ENCODE measurements around the gene BAHCC1. TPM values are rescaled to one million over a fixed set of nuclear protein-coding genes. Genes with fewer than 3 reads are reported as not detected.
A peak's percentile ranks its signal among the peaks of the same experiment; 100 is the strongest.

BAHCC1 gene
- total and polyA plus RNA-seq, 2 donors from 2014 or later, result 2.6 to 20.5 TPM

GRCh38 chr17:81416612-81417011 lies 21.4 kb downstream of the BAHCC1 start:
- TF ChIP-seq CTCF (IDR thresholded peaks at IDR 0.05; ENCODE audit: borderline replicate concordance, extremely low read depth, insufficient read depth), result no peak
- no peak overlapping the region for H3K27ac ChIP-seq (ENCODE audit: low read depth in 2 of 2, low read length in 2 of 2)
- no peak overlapping the region for H3K9ac ChIP-seq (ENCODE audit: low read length in 3 of 3)
- intact Hi-C loops (cut with DNase I), result no loop called here
- peaks cover 0 to 26% (median 6%) of the 10 kb centered on the region in 3 donors for H3K4me1 ChIP-seq (ENCODE audit: control insufficient read depth in 2 of 3, insufficient read depth in 2 of 3, low read depth in 1 of 3, low read length in 3 of 3)
- DNase-seq (no peak), FAIRE-seq (no peak)
- H3K36me3 ChIP-seq (ENCODE audit: control insufficient read depth in 2 of 3, insufficient read depth in 3 of 3, low read length in 3 of 3), result no peaks in the 10 kb centered on the region
- H3K27me3 ChIP-seq (ENCODE audit: control insufficient read depth, insufficient read depth, low read length), result no peaks in the 10 kb centered on the region
- no peak overlapping the region for H3K4me3 ChIP-seq (ENCODE audit: low read length in 3 of 3)
- H3K9me3 ChIP-seq (ENCODE audit: control insufficient read depth in 2 of 3, insufficient read depth in 1 of 3, low read length in 3 of 3), result no peaks in the 10 kb centered on the region

- Histone ChIP-seq H3K27ac (ENCODE audit: low read depth in 2 of 2, low read length in 2 of 2) (peak overlapping the region in 1 of 2 donors; percentile 57), H3K4me1 (ENCODE audit: control insufficient read depth in 2 of 3, insufficient read depth in 2 of 3, low read depth in 1 of 3, low read length in 3 of 3) (peaks cover 0 to 27% (median 6%) of the 10 kb centered on the region in 3 donors), H3K9me3 (ENCODE audit: control insufficient read depth in 2 of 3, insufficient read depth in 1 of 3, low read length in 3 of 3) (no peaks in the 10 kb centered on the region), H3K36me3 (ENCODE audit: control insufficient read depth in 2 of 3, insufficient read depth in 3 of 3, low read length in 3 of 3) (no peaks in the 10 kb centered on the region), H3K4me3 (ENCODE audit: low read length in 3 of 3) (no peak overlapping the region), H3K27me3 (ENCODE audit: control insufficient read depth, insufficient read depth, low read length) (no peaks in the 10 kb centered on the region), H3K9ac (ENCODE audit: low read length in 3 of 3) (no peak overlapping the region)
- no peak for FAIRE-seq
- no peak for TF ChIP-seq CTCF (IDR thresholded peaks at IDR 0.05; ENCODE audit: borderline replicate concordance, extremely low read depth, insufficient read depth)
- intact Hi-C loops (cut with DNase I), result no loop called here
- DNase-seq, result no peak
Measured at GRCh38 chr17:81417049-81417878, 22.0 kb downstream of the BAHCC1 start.

GRCh38 chr17:81417879-81418709 lies 22.8 kb downstream of the BAHCC1 start:
- DNase-seq, result no peak
- no peak for TF ChIP-seq CTCF (IDR thresholded peaks at IDR 0.05; ENCODE audit: borderline replicate concordance, extremely low read depth, insufficient read depth)
- FAIRE-seq, result no peak
- peak overlapping the region; percentile 63 to 92 for H3K27ac ChIP-seq (ENCODE audit: low read depth in 2 of 2, low read length in 2 of 2)
- no peaks in the 10 kb centered on the region for H3K9me3 ChIP-seq (ENCODE audit: control insufficient read depth in 2 of 3, insufficient read depth in 1 of 3, low read length in 3 of 3)
- no peak overlapping the region for H3K4me3 ChIP-seq (ENCODE audit: low read length in 3 of 3)
- H3K27me3 ChIP-seq (ENCODE audit: control insufficient read depth, insufficient read depth, low read length), result no peaks in the 10 kb centered on the region
- no peak overlapping the region for H3K9ac ChIP-seq (ENCODE audit: low read length in 3 of 3)
- intact Hi-C loops (cut with DNase I), result no loop called here
- H3K4me1 ChIP-seq (ENCODE audit: control insufficient read depth in 2 of 3, insufficient read depth in 2 of 3, low read depth in 1 of 3, low read length in 3 of 3), result peaks cover 0 to 29% (median 6%) of the 10 kb centered on the region in 3 donors
- no peaks in the 10 kb centered on the region for H3K36me3 ChIP-seq (ENCODE audit: control insufficient read depth in 2 of 3, insufficient read depth in 3 of 3, low read length in 3 of 3)
